ENCODE results near the gene CDC42EP4.

Gene CDC42EP4

DNA sequence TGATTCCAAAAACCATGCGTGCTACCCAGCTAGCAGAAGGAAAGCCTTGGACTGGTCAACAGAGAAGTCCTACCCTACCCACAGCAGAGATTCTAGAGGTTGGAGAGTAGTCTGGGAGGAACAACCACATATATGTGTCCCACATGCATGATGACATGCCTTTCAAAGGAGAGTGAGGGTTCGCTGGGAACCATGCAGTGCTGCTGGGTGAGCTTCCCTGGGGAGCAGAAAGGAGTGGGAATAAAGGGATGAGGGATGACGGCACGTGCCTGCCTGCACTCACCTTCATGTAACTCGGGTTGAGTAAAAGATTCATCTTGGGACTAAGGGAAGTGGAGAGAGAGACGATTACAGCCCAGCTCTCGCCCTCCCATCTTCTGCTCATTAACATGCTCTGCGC, 59.9 kb downstream of the CDC42EP4 start:
- no peak for DNase-seq (ENCODE audit: low read depth in 2 of 2)

DNA sequence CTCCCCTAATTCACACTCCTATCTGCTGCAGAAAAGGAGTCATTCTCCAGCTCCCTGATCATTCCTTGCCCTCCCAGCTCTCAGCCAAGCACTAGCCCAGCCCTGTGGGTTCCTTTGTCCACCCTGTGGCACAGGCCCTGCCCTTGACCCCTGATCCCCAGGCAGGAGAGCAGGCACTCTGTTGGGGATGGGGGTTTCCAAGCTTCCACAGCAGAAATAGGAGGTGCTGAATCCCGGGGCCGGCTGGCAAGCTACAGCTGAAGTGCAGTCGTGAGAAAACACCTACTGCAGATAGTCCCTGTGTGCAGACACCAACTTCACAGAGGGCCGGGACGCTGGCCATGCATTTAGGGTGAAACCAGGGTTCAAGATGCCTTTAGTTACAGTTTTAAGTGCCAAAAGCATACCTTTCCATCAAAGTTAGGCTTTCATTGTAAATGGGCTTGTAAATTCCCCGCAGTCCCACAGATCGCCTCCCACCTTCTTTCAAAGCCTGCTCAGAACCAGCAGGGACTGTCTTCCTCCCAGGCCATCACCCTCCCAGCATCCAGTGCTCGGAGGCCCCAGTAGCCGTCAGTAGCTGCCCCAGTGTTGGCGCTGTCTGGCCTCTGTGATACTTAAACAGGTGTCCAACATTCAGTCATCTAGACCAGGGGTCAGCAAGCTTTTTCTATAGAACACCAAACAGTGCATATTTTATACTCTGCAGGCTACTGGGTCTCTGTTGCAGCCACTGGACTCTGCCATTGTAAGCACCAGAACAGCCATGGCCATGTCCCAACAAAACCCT, 60.8 kb downstream of the CDC42EP4 start:
- DNase-seq (ENCODE audit: low read depth in 2 of 2), result no peak

GRCh38 chr17:73249700-73250099, 62.1 kb downstream of the CDC42EP4 start:
- DNase-seq (ENCODE audit: low read depth in 2 of 2), result no peak

- no peak for DNase-seq (ENCODE audit: low read depth in 2 of 2)
These were observed 63.3 kb downstream of the CDC42EP4 start for GRCh38 chr17:73248532-73248931.

GRCh38 chr17:73247726-73248125, 64.1 kb downstream of the CDC42EP4 start:
- DNase-seq (ENCODE audit: low read depth in 2 of 2), result no peak

GRCh38 chr17:73240561-73240960, 71.2 kb downstream of the CDC42EP4 start:
- DNase-seq (ENCODE audit: low read depth in 2 of 2), result no peak

- no peak for DNase-seq (ENCODE audit: low read depth in 2 of 2)
These were observed 74.1 kb downstream of the CDC42EP4 start for GRCh38 chr17:73237714-73238113.

DNA sequence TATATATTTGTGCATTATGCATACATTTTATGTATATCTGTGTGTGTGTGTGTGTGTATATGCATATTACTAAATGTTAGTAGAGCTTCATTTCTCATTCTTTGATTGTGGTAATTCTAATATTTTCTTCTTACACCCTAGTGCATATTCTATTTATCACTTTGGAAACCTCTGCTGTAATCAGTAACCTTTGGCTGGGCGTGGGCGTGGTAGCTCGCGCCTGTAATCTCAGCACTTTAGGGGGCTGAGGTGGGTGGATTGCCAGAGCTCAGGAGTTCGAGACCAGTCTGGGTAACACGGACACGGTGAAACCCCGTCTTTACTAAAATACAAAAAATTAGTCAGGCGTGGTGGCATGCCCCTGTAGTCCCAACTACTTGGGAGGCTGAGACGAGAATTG, 77.1 kb downstream of the CDC42EP4 start:
- no peak for DNase-seq (ENCODE audit: low read depth in 2 of 2)

Measured in stimulated activated CD8-positive, alpha-beta memory T cell treated with anti-CD3 and anti-CD28 coated beads, Interleukin-15, amount 100 ng/mL, for 48 hours (primary cell).